Measurements from ENCODE around the gene BDKRB2.

Gene BDKRB2

DNA sequence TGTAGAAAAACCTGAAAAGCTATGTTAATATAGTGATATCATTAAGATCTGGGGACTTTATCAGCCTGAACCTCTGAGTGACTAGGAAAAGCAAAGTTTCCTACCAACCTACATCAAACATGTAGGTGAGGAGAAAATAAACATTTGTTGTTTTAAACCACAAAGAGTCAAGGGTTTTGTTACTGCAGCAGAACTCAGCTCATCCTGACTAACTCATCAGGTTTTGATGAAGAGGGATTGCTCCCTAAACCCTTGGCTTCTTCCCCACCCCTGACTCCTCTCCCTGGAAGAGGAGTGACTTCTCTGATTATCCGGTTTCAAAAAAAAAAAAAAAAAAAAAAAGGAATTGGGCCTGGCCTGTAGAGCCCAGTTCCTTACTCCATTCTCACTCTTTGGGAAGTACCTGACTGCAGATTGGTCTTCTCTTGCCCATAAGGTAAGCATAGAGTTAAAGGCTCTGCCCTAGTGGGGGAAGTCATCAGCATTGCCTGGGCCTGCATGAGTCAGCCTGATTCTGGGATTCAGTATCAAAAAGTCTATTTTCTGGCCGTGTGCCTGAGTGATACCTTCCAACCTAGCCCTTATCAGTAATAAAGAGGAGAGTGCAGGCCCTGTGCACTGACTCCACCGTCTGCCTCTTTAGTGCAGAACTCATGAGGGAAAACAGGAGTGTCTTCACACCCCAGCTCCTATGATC is 68.3 kb downstream of the BDKRB2 start:
- DNase-seq (ENCODE audit: low read depth) = no peak

- DNase-seq (ENCODE audit: low read depth) = no peak
Observed at GRCh38 chr14:96273629-96274028, 69.0 kb downstream of the BDKRB2 start.

DNA sequence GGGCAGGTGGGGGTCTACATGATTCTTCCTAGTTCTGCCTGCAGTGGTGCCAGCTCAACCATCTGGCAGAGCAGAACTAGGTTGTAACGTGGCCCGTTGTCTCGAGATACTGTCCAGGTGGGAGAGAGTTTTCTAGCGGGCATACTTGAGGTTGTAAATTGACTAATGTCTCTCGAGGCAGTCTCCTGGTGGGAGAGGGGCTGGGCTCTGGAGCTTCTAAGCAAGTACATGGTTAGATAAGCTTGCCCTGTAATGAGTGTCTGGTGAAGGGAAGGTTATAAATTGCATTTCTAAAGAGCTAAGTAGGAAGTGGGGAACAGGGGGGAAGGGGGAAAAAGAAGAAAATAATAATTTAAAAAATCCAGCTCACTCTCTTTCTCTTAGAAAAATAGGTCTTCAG is 69.5 kb downstream of the BDKRB2 start:
- no peak for DNase-seq (ENCODE audit: low read depth)

DNA sequence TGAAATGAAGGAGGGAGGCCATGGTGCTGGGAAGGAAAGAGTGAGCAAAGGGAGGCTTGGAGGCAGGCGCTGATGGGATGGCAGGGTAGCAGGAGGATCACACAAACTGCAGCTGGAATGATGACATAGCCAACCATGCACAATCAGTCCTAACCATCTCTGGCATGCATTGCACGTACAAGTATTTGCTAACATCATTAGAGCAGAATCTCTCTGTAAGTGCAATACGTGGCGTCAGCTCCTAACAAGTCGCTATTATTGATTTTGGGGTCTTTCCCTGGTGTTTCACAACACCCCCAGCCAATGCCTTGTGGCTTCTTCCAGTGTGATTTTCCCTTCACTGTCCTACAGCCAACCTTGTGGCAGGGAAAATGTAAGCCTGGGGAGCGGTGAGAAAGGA is 69.9 kb downstream of the BDKRB2 start:
- DNase-seq (ENCODE audit: low read depth) = no peak

DNA sequence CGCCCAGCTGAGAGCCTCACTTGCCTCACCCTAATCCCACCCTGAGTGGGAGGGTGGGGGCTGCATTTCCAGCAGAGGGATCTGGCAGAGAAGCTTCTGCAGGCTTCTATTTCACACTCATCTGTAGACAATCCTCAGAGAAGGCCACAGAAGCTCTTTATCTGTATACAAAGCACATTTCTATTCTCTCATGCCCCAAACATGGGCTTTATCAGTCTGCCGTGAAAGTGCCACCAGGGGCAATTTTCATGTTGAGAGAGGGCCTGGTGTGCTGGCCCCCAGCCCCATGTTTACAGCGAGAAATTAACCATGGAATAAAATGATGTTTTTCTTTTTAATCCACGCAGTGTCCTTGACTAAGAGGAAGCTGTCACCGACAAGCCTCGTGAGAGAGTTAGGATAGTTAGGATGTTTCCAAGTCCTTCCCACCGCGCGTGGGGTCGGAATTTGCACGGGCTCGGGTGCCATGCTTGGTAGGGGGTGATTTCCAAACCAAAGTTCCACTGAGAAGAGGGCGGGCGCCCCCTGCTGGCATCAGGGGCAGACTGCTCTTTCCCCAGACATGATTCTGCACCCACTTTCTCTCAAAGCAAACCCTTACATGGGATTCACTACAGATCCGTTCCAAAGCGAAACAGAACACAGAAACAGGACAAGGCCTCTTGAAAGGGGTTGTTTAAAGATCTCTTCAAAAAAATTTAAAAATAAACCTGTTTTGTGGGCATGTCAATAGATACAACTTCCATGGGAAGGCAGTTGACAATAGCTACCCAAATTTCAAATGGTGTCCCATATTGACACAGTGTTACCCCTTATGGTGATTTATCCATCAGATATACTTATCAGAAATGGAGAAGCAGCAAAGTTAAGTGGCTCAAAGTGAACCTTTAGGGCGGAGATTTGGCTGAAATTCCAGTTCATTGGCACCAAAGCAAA is 70.8 kb downstream of the BDKRB2 start:
- DNase-seq (ENCODE audit: low read depth) = peak; percentile 41

DNA sequence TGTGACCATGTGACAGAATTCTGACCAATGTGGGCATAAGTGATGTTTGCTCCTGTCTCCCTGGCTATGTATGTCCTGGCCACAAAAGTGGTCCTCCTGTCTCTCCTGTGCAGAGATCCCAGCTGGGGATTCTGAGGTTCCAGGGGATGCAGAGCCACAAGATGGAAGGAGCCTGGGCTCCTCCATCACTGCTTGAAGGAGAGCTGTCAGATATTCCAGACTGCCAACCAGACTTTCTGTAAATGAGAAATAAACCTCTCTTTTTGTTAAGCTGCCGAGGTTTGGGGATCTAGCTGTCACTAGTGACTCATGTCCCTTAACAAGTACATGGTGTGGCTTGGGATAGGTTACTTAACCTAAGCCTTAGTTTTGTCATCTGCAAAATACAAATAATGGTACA is 73.3 kb downstream of the BDKRB2 start:
- no peak for DNase-seq (ENCODE audit: low read depth)

GRCh38 chr14:96279564-96279963 is 74.9 kb downstream of the BDKRB2 start:
- no peak for DNase-seq (ENCODE audit: low read depth)

GRCh38 chr14:96280104-96280503 is 75.5 kb downstream of the BDKRB2 start:
- no peak for DNase-seq (ENCODE audit: low read depth)

GRCh38 chr14:96281486-96281885 is 76.8 kb downstream of the BDKRB2 start:
- DNase-seq (ENCODE audit: low read depth) = no peak

DNA sequence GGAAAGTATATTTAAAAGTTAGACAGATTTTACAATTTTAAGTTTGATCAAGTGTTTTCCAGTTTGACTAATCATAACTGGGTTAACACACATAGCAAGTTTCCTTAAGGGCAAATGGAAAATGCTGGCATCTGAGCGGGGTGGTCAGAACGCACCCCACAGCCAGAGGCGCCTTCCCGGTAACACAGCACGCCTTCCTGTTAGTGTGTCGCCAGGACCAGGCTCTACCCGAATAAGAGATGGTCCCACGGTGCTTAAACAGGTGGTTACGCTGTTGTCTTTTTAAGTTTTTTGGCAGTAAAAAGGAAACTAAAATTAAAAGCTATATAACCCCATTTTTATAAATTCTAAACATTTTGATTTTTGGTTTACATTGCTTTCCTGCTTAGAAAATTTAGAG is 79.4 kb downstream of the BDKRB2 start:
- DNase-seq (ENCODE audit: low read depth) = no peak

DNA sequence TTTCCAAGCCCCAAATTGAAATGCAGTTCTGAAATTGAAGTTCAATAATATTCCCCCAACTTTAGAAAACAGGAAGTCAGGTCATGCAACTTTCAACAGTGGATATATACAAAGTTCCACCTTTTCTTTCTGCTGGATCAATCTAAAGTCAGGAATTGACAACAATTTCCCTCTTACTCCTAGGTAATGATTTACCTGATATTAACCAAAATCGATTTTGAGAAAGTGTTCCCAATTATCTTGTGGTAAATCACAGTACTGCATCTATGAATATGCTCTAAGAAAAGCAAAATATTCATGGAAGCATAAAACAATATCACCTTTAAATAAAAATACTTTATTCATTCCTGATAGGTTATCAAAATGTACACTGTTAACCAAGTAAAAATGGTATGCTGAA is 79.8 kb downstream of the BDKRB2 start:
- no peak for DNase-seq (ENCODE audit: low read depth)

DNA sequence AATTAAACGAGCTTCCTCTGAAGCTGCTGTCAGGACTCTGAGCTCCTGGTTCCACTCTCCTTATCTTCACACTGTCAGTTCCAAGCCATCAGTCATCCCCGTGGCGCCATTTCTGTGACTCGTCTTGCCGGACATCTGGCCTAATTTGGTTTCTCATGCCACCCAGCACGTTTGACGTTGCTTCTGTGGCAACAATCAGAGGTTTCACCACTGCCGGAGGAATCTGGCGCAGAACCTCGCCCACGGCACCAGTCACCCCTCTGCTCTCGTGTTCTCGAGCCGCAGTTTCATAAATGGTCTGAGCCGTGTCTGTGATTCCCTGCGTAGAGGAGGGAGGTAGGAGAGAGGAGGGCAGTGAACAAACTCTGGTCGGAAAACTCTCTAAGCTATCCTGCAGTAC is 81.0 kb downstream of the BDKRB2 start:
- DNase-seq (ENCODE audit: low read depth) = no peak

GRCh38 chr14:96286251-96286650 is 81.6 kb downstream of the BDKRB2 start:
- DNase-seq (ENCODE audit: low read depth) = no peak

DNA sequence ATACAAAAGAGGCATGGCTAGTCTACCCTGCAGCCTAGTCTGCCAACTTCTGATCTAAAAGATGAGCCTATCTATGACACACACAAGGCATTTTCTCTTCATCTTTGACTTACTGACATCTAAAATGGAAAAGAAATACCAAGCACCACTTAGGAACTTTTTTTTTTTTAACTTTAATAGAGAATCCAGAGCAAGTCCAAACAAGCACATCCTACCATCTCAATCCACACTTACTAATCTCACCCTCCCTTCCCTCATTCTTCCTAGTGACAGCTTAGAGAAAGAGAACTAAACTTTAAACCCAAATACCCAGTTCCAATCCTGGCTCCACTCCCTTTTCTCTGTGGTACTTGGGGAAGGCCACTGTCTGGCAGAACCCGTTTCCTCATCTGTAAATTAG is 83.2 kb downstream of the BDKRB2 start:
- DNase-seq (ENCODE audit: low read depth) = no peak
